HepG2 (cell line): ENCODE measurements around the gene CST3. TPM values are rescaled to one million over a fixed set of nuclear protein-coding genes. Genes with fewer than 3 reads are reported as not detected.

Source experiments
- NR2F6 ChIP-seq, 2 experiments: IDR thresholded peaks; 2 replicates each; pipeline ENCODE4 v1.6.1; 2016; ENCODE audit warnings: antibody characterized with exemption in 1 of 2, mild to moderate bottlenecking in 1 of 2
- TEAD3 ChIP-seq: optimal IDR thresholded peaks from 2 replicates; pipeline ENCODE3; 2016; ENCODE audit warnings: borderline replicate concordance
- ZNF329 ChIP-seq: sonication (generic); formaldehyde crosslinking; IDR thresholded peaks from 2 replicates; pipeline ENCODE4 v1.9.0; 2021; ENCODE audit warnings: low read depth, mild to moderate bottlenecking, missing genetic modification reagents
- ZNF547 ChIP-seq: sonication (generic); formaldehyde crosslinking; IDR thresholded peaks from 2 replicates; pipeline ENCODE4 v1.5.1; 2020; ENCODE audit warnings: mild to moderate bottlenecking, missing genetic modification reagents
- polyA plus RNA-seq, 8 experiments: library from polyadenylated mRNA; depleted of rRNA in 3 of 8; stranded (reverse) in 7 of 8; unstranded in 1 of 8; fragments of >200 nt; fragmentation: Illumina TruSeq in 4 of 8; extraction: Trizol in 4 of 8; gene quantifications; 2 replicates each; pipeline versions ENCODE4 v1.2.1 to v1.2.3, GENCODE V29; 2011 to 2016; ENCODE audit warnings: low read depth in 4 of 8, missing spikeins in 1 of 8, mixed read lengths in 1 of 8; ENCODE audit not compliant: insufficient read depth in 1 of 8
- total RNA-seq, 5 experiments: library from RNA; depleted of rRNA; stranded (reverse); fragments of >200 nt; fragmentation: Illumina TruSeq; extraction: Trizol; gene quantifications; 2 replicates each; pipeline ENCODE4 v1.2.3, GENCODE V29; 2016; ENCODE audit warnings: low read depth in 1 of 5
- TF ChIP-seq, protein P1 (sequence below): sonication (generic); formaldehyde crosslinking; IDR thresholded peaks from 2 replicates; pipeline ENCODE4 v1.4.0; 2020; ENCODE audit warnings: mild to moderate bottlenecking, missing genetic modification reagents
- TF ChIP-seq, protein P2 (sequence below): sonication (generic); formaldehyde crosslinking; IDR thresholded peaks from 2 replicates; pipeline ENCODE4 v1.5.0; 2020; ENCODE audit warnings: mild to moderate bottlenecking, missing genetic modification reagents
- TF ChIP-seq, protein P3 (sequence below): sonication (generic); formaldehyde crosslinking; IDR thresholded peaks from 2 replicates; pipeline ENCODE4 v1.5.1; 2020; ENCODE audit warnings: missing genetic modification reagents, mild to moderate bottlenecking, borderline replicate concordance
- TF ChIP-seq, protein P4 (sequence below): sonication (generic); formaldehyde crosslinking; IDR thresholded peaks from 2 replicates; pipeline ENCODE4 v1.5.1; 2020; ENCODE audit warnings: missing genetic modification reagents, mild to moderate bottlenecking, borderline replicate concordance
- TF ChIP-seq, protein P5 (sequence below): sonication (generic); formaldehyde crosslinking; IDR thresholded peaks from 2 replicates; pipeline ENCODE4 v1.5.0; 2020; ENCODE audit warnings: mild to moderate bottlenecking, missing genetic modification reagents
- TF ChIP-seq, protein P6 (sequence below): sonication (generic); formaldehyde crosslinking; IDR thresholded peaks from 2 replicates; pipeline ENCODE4 v1.8.0; 2022; ENCODE audit warnings: mild to moderate bottlenecking, missing genetic modification reagents, moderate library complexity
- TF ChIP-seq, protein P7 (sequence below): sonication (generic); formaldehyde crosslinking; IDR thresholded peaks from 2 replicates; pipeline ENCODE4 v1.8.0; 2022; ENCODE audit warnings: missing genetic modification reagents, mild to moderate bottlenecking, moderate library complexity, borderline replicate concordance

CST3 gene
- total and polyA plus RNA-seq, 2 of the 13 experiments (the other 11 are each of a cell fraction or from before 2014, with no cell fraction given) = 690 to 1,005 TPM

DNA sequence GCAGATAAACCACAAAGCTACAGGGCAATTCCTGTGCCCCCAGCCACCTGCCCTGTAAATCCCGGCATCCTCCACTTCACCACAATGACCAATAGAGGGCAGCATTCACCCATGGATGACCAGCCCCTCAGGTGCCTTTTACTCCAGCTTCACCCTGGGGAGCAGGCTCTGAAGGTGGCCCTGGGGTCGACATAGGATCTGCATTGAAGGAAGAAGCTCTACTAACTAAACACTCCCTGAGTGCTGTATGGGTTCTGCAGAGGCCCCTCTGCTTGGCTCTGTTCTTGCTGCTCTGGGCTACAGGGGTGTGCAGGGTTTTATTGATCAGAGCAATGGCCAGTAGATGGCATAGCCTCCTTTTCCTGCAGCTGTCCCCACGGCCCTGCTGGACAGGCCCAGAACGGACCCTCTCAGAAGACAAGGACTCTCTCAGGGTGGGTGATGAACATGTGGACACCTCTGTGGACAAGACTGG is 30.8 kb upstream of the CST3 start (continued):
- TF ChIP-seq, protein P1, sequence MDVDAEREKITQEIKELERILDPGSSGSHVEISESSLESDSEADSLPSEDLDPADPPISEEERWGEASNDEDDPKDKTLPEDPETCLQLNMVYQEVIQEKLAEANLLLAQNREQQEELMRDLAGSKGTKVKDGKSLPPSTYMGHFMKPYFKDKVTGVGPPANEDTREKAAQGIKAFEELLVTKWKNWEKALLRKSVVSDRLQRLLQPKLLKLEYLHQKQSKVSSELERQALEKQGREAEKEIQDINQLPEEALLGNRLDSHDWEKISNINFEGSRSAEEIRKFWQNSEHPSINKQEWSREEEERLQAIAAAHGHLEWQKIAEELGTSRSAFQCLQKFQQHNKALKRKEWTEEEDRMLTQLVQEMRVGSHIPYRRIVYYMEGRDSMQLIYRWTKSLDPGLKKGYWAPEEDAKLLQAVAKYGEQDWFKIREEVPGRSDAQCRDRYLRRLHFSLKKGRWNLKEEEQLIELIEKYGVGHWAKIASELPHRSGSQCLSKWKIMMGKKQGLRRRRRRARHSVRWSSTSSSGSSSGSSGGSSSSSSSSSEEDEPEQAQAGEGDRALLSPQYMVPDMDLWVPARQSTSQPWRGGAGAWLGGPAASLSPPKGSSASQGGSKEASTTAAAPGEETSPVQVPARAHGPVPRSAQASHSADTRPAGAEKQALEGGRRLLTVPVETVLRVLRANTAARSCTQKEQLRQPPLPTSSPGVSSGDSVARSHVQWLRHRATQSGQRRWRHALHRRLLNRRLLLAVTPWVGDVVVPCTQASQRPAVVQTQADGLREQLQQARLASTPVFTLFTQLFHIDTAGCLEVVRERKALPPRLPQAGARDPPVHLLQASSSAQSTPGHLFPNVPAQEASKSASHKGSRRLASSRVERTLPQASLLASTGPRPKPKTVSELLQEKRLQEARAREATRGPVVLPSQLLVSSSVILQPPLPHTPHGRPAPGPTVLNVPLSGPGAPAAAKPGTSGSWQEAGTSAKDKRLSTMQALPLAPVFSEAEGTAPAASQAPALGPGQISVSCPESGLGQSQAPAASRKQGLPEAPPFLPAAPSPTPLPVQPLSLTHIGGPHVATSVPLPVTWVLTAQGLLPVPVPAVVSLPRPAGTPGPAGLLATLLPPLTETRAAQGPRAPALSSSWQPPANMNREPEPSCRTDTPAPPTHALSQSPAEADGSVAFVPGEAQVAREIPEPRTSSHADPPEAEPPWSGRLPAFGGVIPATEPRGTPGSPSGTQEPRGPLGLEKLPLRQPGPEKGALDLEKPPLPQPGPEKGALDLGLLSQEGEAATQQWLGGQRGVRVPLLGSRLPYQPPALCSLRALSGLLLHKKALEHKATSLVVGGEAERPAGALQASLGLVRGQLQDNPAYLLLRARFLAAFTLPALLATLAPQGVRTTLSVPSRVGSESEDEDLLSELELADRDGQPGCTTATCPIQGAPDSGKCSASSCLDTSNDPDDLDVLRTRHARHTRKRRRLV (CRISPR knock-in tag) = no peak
- TF ChIP-seq, protein P2, sequence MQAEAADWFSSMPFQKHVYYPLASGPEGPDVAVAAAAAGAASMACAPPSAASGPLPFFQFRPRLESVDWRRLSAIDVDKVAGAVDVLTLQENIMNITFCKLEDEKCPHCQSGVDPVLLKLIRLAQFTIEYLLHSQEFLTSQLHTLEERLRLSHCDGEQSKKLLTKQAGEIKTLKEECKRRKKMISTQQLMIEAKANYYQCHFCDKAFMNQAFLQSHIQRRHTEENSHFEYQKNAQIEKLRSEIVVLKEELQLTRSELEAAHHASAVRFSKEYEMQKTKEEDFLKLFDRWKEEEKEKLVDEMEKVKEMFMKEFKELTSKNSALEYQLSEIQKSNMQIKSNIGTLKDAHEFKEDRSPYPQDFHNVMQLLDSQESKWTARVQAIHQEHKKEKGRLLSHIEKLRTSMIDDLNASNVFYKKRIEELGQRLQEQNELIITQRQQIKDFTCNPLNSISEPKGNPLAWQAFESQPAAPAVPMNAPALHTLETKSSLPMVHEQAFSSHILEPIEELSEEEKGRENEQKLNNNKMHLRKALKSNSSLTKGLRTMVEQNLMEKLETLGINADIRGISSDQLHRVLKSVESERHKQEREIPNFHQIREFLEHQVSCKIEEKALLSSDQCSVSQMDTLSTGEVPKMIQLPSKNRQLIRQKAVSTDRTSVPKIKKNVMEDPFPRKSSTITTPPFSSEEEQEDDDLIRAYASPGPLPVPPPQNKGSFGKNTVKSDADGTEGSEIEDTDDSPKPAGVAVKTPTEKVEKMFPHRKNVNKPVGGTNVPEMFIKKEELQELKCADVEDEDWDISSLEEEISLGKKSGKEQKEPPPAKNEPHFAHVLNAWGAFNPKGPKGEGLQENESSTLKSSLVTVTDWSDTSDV (CRISPR knock-in tag) = no peak
- TF ChIP-seq, protein P3, sequence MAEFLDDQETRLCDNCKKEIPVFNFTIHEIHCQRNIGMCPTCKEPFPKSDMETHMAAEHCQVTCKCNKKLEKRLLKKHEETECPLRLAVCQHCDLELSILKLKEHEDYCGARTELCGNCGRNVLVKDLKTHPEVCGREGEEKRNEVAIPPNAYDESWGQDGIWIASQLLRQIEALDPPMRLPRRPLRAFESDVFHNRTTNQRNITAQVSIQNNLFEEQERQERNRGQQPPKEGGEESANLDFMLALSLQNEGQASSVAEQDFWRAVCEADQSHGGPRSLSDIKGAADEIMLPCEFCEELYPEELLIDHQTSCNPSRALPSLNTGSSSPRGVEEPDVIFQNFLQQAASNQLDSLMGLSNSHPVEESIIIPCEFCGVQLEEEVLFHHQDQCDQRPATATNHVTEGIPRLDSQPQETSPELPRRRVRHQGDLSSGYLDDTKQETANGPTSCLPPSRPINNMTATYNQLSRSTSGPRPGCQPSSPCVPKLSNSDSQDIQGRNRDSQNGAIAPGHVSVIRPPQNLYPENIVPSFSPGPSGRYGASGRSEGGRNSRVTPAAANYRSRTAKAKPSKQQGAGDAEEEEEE (CRISPR knock-in tag) = no peak
- TF ChIP-seq NR2F6 (IDR thresholded peaks at IDR 0.05) = no peak; the same call in 1 of the 2 replicates
- peak; percentile 31; the same call in 1 of the 2 replicates for TF ChIP-seq NR2F6 (CRISPR knock-in tag; IDR thresholded peaks at IDR 0.05)
- peak; percentile 76; the same call in 1 of the 2 replicates for TF ChIP-seq ZNF547
- TF ChIP-seq, protein P4, sequence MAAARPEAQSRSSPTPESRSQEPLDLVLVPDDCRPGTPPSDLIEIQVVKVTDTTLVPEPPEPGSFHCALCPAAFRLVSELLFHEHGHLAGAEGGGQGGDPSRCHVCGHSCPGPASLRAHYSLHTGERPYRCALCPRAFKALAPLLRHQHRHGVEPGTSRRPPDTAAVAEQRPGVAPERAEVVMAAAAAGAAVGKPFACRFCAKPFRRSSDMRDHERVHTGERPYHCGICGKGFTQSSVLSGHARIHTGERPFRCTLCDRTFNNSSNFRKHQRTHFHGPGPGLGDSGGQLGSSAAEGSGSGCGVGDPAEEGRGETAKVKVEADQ = peak; percentile 27; the same call in 1 of the 2 replicates
- TF ChIP-seq, protein P5, sequence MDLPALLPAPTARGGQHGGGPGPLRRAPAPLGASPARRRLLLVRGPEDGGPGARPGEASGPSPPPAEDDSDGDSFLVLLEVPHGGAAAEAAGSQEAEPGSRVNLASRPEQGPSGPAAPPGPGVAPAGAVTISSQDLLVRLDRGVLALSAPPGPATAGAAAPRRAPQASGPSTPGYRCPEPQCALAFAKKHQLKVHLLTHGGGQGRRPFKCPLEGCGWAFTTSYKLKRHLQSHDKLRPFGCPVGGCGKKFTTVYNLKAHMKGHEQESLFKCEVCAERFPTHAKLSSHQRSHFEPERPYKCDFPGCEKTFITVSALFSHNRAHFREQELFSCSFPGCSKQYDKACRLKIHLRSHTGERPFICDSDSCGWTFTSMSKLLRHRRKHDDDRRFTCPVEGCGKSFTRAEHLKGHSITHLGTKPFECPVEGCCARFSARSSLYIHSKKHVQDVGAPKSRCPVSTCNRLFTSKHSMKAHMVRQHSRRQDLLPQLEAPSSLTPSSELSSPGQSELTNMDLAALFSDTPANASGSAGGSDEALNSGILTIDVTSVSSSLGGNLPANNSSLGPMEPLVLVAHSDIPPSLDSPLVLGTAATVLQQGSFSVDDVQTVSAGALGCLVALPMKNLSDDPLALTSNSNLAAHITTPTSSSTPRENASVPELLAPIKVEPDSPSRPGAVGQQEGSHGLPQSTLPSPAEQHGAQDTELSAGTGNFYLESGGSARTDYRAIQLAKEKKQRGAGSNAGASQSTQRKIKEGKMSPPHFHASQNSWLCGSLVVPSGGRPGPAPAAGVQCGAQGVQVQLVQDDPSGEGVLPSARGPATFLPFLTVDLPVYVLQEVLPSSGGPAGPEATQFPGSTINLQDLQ (CRISPR knock-in tag) = no peak
- TF ChIP-seq ZNF329 (CRISPR knock-in tag) = no peak
- TF ChIP-seq, protein P6, sequence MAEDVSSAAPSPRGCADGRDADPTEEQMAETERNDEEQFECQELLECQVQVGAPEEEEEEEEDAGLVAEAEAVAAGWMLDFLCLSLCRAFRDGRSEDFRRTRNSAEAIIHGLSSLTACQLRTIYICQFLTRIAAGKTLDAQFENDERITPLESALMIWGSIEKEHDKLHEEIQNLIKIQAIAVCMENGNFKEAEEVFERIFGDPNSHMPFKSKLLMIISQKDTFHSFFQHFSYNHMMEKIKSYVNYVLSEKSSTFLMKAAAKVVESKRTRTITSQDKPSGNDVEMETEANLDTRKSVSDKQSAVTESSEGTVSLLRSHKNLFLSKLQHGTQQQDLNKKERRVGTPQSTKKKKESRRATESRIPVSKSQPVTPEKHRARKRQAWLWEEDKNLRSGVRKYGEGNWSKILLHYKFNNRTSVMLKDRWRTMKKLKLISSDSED (CRISPR knock-in tag) = no peak
- TF ChIP-seq, protein P7, sequence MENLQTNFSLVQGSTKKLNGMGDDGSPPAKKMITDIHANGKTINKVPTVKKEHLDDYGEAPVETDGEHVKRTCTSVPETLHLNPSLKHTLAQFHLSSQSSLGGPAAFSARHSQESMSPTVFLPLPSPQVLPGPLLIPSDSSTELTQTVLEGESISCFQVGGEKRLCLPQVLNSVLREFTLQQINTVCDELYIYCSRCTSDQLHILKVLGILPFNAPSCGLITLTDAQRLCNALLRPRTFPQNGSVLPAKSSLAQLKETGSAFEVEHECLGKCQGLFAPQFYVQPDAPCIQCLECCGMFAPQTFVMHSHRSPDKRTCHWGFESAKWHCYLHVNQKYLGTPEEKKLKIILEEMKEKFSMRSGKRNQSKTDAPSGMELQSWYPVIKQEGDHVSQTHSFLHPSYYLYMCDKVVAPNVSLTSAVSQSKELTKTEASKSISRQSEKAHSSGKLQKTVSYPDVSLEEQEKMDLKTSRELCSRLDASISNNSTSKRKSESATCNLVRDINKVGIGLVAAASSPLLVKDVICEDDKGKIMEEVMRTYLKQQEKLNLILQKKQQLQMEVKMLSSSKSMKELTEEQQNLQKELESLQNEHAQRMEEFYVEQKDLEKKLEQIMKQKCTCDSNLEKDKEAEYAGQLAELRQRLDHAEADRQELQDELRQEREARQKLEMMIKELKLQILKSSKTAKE (CRISPR knock-in tag) = no peak
- TF ChIP-seq TEAD3 (CRISPR knock-in tag) = peak; percentile 45
